Progenitor cell of endocrine pancreas (in vitro differentiated cells): ENCODE results near the gene MTCH1. TPM values are rescaled to one million over a fixed set of nuclear protein-coding genes. Genes with fewer than 3 reads are reported as not detected.
A peak's percentile ranks its signal among the peaks of the same experiment; 100 is the strongest.

Source experiments
- DNase-seq: peaks from one replicate; pipeline ENCODE4 v3.0.0; 2021; ENCODE audit warnings: low spot score; ENCODE audit not compliant: unreplicated experiment
- H3K27ac Mint-ChIP-seq: 2 replicates; pipeline ENCODE4 v1.8.0; 2021; ENCODE audit warnings: mild to moderate bottlenecking, moderate library complexity, mixed read lengths
- H3K27me3 Mint-ChIP-seq: 2 replicates; pipeline ENCODE4 v1.8.0; 2021; ENCODE audit warnings: mixed read lengths
- H3K36me3 Mint-ChIP-seq: 2 replicates; pipeline ENCODE4 v1.8.0; 2022; ENCODE audit warnings: mixed read lengths; ENCODE audit not compliant: insufficient read depth
- H3K4me1 Mint-ChIP-seq: 2 replicates; pipeline ENCODE4 v1.8.0; 2021; ENCODE audit warnings: low read depth, mixed read lengths
- H3K4me3 Mint-ChIP-seq: 2 replicates; pipeline ENCODE4 v1.8.0; 2021; ENCODE audit warnings: low read depth, mild to moderate bottlenecking, moderate library complexity, mixed read lengths
- H3K9me3 Mint-ChIP-seq: 2 replicates; pipeline ENCODE4 v1.8.0; 2021; ENCODE audit warnings: low read depth, mixed read lengths
- CTCF ChIP-seq: fragments of 200-600 bp; sonication (generic); IDR thresholded peaks from one replicate; pipeline ENCODE4 v1.5.0; 2021; ENCODE audit warnings: antibody characterized with exemption, mild to moderate bottlenecking; ENCODE audit not compliant: unreplicated experiment
- total RNA-seq: library from RNA; stranded (reverse); gene quantifications from 2 replicates; pipeline ENCODE4 v1.2.1, GENCODE V29; 2021

The MTCH1 gene
- total RNA-seq, 1 donor from 2014 or later: 145 TPM

GRCh38 chr6:37020812-37021211, 34.8 kb upstream of the MTCH1 start:
- no peak for DNase-seq
- Mint-ChIP-seq H3K27ac (no peak overlapping the region), H3K4me1 (peaks cover 21% of the 10 kb centered on the region), H3K36me3 (no peaks in the 10 kb centered on the region), H3K27me3 (peaks cover 15% of the 10 kb centered on the region), H3K4me3 (no peak overlapping the region), H3K9me3 (no peaks in the 10 kb centered on the region)
- no peak for TF ChIP-seq CTCF

- H3K4me3 Mint-ChIP-seq: no peak overlapping the region
- no peak overlapping the region for H3K27ac Mint-ChIP-seq
- peaks cover 21% of the 10 kb centered on the region for H3K4me1 Mint-ChIP-seq
- DNase-seq: no peak
- no peaks in the 10 kb centered on the region for H3K36me3 Mint-ChIP-seq
- H3K27me3 Mint-ChIP-seq: peaks cover 14% of the 10 kb centered on the region
- no peak for TF ChIP-seq CTCF
- no peaks in the 10 kb centered on the region for H3K9me3 Mint-ChIP-seq
Observed at GRCh38 chr6:37020381-37020780, 34.4 kb upstream of the MTCH1 start.

GRCh38 chr6:37019065-37019450, 33.1 kb upstream of the MTCH1 start:
- Mint-ChIP-seq H3K36me3 (no peaks in the 10 kb centered on the region), H3K4me3 (no peak overlapping the region), H3K4me1 (peaks cover 19% of the 10 kb centered on the region), H3K9me3 (no peaks in the 10 kb centered on the region), H3K27me3 (peaks cover 10% of the 10 kb centered on the region), H3K27ac (no peak overlapping the region)
- TF ChIP-seq CTCF: no peak
- no peak for DNase-seq

GRCh38 chr6:37018198-37019064, 32.4 kb upstream of the MTCH1 start:
- no peaks in the 10 kb centered on the region for H3K9me3 Mint-ChIP-seq
- peaks cover 10% of the 10 kb centered on the region for H3K27me3 Mint-ChIP-seq
- no peaks in the 10 kb centered on the region for H3K36me3 Mint-ChIP-seq
- TF ChIP-seq CTCF: peak; percentile 92
- peak; percentile 72 for DNase-seq
- H3K27ac Mint-ChIP-seq: no peak overlapping the region
- peaks cover 13% of the 10 kb centered on the region for H3K4me1 Mint-ChIP-seq
- no peak overlapping the region for H3K4me3 Mint-ChIP-seq

- H3K4me3 Mint-ChIP-seq: no peak overlapping the region
- DNase-seq: no peak
- peaks cover 6% of the 10 kb centered on the region for H3K4me1 Mint-ChIP-seq
- no peaks in the 10 kb centered on the region for H3K36me3 Mint-ChIP-seq
- H3K27ac Mint-ChIP-seq: no peak overlapping the region
- no peaks in the 10 kb centered on the region for H3K9me3 Mint-ChIP-seq
- H3K27me3 Mint-ChIP-seq: peaks cover 10% of the 10 kb centered on the region
- no peak for TF ChIP-seq CTCF
Observed at GRCh38 chr6:37017606-37018197, 31.7 kb upstream of the MTCH1 start.
